Kidney epithelial cell (primary cell): ENCODE data around the gene IFI44L. TPM values are rescaled to one million over a fixed set of nuclear protein-coding genes. Genes with fewer than 3 reads are reported as not detected.

Source experiments
- DNase-seq: peaks from one replicate; pipeline ENCODE4 v3.0.0-alpha.2; 2010; ENCODE audit warnings: low read depth
- H3K27me3 ChIP-seq: 2 replicates; pipeline ENCODE4 v1.6.0; 2011; ENCODE audit warnings: low read length; ENCODE audit not compliant: control insufficient read depth, insufficient read depth
- H3K36me3 ChIP-seq: 2 replicates; pipeline ENCODE4 v1.5.1; 2011; ENCODE audit warnings: low read length; ENCODE audit not compliant: control insufficient read depth, insufficient read depth
- H3K4me3 ChIP-seq: 2 replicates; pipeline ENCODE4 v1.5.1; 2011; ENCODE audit warnings: low read depth, mild to moderate bottlenecking, control low read depth, low read length
- total RNA-seq: library from RNA; depleted of rRNA; stranded (reverse); fragments of >200 nt; gene quantifications from 2 replicates; pipeline ENCODE4 v1.2.3, GENCODE V29; 2015
- TF ChIP-seq, protein P1 (sequence below): IDR thresholded peaks from 2 replicates; pipeline ENCODE4 v1.5.1; 2011; ENCODE audit warnings: mild to moderate bottlenecking, moderate library complexity, low read length, control low read depth, inconsistent platforms; ENCODE audit not compliant: insufficient read depth, poor library complexity, severe bottlenecking

IFI44L gene
- total RNA-seq, 1 donor from 2014 or later, result 15.2 TPM

GRCh38 chr1:78640462-78640861, 20.2 kb downstream of the IFI44L start:
- no peak for DNase-seq
- no peak overlapping the region for H3K4me3 ChIP-seq
- H3K36me3 ChIP-seq, result no peaks in the 10 kb centered on the region
- H3K27me3 ChIP-seq, result no peaks in the 10 kb centered on the region
- TF ChIP-seq, protein P1, sequence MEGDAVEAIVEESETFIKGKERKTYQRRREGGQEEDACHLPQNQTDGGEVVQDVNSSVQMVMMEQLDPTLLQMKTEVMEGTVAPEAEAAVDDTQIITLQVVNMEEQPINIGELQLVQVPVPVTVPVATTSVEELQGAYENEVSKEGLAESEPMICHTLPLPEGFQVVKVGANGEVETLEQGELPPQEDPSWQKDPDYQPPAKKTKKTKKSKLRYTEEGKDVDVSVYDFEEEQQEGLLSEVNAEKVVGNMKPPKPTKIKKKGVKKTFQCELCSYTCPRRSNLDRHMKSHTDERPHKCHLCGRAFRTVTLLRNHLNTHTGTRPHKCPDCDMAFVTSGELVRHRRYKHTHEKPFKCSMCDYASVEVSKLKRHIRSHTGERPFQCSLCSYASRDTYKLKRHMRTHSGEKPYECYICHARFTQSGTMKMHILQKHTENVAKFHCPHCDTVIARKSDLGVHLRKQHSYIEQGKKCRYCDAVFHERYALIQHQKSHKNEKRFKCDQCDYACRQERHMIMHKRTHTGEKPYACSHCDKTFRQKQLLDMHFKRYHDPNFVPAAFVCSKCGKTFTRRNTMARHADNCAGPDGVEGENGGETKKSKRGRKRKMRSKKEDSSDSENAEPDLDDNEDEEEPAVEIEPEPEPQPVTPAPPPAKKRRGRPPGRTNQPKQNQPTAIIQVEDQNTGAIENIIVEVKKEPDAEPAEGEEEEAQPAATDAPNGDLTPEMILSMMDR, result no peak

DNA sequence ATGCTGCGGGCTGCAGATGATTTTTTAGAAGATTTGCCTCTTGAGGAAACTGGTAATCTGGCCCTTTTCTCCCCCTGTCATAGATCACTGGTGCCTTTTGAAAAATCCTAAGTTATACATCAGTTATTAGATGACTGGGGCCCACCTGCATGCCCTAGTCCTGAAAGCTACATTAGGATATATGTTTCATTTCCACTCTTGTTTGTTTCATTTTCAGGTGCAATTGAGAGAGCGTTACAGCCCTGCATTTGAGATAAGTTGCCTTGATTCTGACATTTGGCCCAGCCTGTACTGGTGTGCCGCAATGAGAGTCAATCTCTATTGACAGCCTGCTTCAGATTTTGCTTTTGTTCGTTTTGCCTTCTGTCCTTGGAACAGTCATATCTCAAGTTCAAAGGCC, 21.3 kb downstream of the IFI44L start:
- no peaks in the 10 kb centered on the region for H3K36me3 ChIP-seq
- TF ChIP-seq, protein P1, result no peak

GRCh38 chr1:78645723-78646122, 25.5 kb downstream of the IFI44L start:
- TF ChIP-seq, protein P1, result no peak
- H3K36me3 ChIP-seq, result no peaks in the 10 kb centered on the region
- no peak overlapping the region for H3K4me3 ChIP-seq
- no peaks in the 10 kb centered on the region for H3K27me3 ChIP-seq
- DNase-seq, result no peak

More for the DNA sequence above, 21.3 kb downstream of the IFI44L start:
- H3K4me3 ChIP-seq, result no peak overlapping the region
- H3K27me3 ChIP-seq, result no peaks in the 10 kb centered on the region
- no peak for DNase-seq

- H3K27me3 ChIP-seq, result no peaks in the 10 kb centered on the region
- no peaks in the 10 kb centered on the region for H3K36me3 ChIP-seq
- DNase-seq, result no peak
These were observed 27.0 kb downstream of the IFI44L start for GRCh38 chr1:78647238-78647637.

GRCh38 chr1:78649628-78650027, 29.4 kb downstream of the IFI44L start, which contains the start of gene IFI44:
Gene IFI44 (plus strand): TSS chr1:78649831. CDS start chr1:78650196, 365 bp downstream.
- no peaks in the 10 kb centered on the region for H3K27me3 ChIP-seq
- no peaks in the 10 kb centered on the region for H3K36me3 ChIP-seq
- no peak within 1 kb of the TSS for H3K4me3 ChIP-seq
- peak; percentile 58 for DNase-seq
- TF ChIP-seq, protein P1, result no peak

More at GRCh38 chr1:78647238-78647637, 27.0 kb downstream of the IFI44L start:
- TF ChIP-seq, protein P1, result no peak
- no peak overlapping the region for H3K4me3 ChIP-seq

DNA sequence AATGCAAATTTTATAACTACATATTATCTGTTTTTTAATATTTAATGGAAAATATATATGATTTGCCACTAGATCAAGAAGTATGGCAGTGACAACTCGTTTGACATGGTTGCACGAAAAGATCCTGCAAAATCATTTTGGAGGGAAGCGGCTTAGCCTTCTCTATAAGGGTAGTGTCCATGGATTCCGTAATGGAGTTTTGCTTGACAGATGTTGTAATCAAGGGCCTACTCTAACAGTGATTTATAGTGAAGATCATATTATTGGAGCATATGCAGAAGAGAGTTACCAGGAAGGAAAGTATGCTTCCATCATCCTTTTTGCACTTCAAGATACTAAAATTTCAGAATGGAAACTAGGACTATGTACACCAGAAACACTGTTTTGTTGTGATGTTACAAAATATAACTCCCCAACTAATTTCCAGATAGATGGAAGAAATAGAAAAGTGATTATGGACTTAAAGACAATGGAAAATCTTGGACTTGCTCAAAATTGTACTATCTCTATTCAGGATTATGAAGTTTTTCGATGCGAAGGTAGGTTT, 29.9 kb downstream of the IFI44L start:
- no peaks in the 10 kb centered on the region for H3K36me3 ChIP-seq
- no peaks in the 10 kb centered on the region for H3K27me3 ChIP-seq
- no peak overlapping the region for H3K4me3 ChIP-seq
- DNase-seq, result no peak
- TF ChIP-seq, protein P1, result no peak
